Fibroblast of skin of scalp (primary cell): Measurements from ENCODE around the gene TRIM2.
A peak's percentile ranks its signal among the peaks of the same experiment; 100 is the strongest.

ENCODE experiments used
- DNase-seq: peaks from one replicate; pipeline ENCODE4 v3.0.0-alpha.2; 2013

Gene TRIM2

GRCh38 chr4:153276971-153277370 lies 72.7 kb downstream of the TRIM2 start:
- DNase-seq, result no peak

GRCh38 chr4:153281476-153281875 lies 77.2 kb downstream of the TRIM2 start:
- DNase-seq, result no peak

DNA sequence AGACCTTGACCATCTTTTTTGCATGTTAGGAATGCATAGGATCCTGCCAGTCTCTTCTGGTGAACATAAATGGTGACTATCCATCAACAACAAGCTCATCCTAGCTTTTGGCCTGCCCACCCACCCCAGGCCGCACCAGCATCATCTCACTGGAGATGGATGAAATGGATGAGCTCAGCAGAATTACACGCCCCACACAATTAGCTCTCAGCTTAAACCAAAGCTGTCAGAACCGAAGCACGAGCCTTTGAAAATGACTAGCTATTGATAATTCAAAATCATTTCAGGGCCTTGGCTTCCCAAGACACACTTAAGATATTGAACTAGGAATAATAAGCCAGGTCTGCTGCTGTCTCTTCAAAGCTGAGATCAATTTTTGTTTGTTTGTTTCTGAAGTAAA lies 77.8 kb downstream of the TRIM2 start:
- no peak for DNase-seq

DNA sequence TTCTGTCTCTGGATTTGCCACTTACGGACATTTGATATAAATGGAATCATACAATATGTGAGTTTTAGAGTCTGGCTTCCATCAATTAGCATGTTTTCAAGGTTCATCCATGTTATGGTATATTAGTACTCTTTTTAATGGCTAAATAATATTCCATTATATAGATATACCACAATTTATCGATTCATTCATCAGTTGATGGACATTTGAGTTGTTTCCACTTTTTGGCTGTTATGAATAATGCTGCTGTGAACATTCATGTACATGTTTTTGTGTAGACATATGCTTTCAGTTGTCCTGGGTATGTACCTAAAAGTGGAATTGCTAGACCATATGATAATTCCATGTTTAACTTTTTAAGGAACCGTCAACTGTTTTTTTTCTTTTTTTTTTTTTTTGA lies 79.0 kb downstream of the TRIM2 start:
- no peak for DNase-seq

DNA sequence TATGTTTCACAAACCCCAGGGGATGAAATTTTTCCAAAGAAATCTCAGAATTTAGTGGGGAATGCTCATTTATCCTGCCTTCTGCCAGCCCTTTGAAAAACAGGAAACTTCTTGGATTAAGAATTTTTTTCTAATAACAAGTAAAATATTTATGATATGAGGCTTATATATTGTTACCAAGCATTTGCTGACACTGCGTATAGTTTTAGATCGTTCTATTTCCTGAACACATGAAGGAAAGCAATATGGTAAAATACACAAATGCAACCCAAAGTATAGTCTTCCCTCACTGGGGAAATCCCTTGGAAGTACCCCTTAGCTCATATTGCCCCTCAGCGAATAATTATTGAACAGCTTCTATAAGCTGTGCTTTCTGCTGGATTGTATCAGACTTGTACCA lies 85.9 kb downstream of the TRIM2 start:
- DNase-seq, result peak; percentile 11

GRCh38 chr4:153291562-153291961 lies 87.3 kb downstream of the TRIM2 start:
- DNase-seq, result no peak

- DNase-seq, result no peak
These were observed 88.9 kb downstream of the TRIM2 start for GRCh38 chr4:153292897-153293741.

- DNase-seq, result no peak
These were observed 89.5 kb downstream of the TRIM2 start for GRCh38 chr4:153293742-153294057.

DNA sequence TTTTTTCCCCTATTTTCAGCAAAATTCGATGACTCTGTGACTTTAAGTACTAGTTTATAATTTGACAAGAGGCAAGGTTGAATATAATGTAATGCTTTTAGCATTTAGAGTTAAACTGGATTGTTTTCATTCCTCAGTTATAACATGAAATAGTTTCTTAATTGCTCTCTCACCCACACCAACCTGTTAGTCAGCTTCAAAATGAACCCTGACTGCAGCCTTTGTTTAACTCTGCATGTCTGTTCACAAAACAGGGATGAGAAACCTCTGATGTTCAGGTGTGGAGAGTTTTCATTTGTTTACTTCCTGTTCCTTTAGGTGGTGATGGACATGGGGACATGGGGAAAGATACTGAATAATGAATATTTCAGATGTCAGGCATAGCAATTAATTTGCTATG lies 90.4 kb downstream of the TRIM2 start:
- DNase-seq, result peak; percentile 2

DNA sequence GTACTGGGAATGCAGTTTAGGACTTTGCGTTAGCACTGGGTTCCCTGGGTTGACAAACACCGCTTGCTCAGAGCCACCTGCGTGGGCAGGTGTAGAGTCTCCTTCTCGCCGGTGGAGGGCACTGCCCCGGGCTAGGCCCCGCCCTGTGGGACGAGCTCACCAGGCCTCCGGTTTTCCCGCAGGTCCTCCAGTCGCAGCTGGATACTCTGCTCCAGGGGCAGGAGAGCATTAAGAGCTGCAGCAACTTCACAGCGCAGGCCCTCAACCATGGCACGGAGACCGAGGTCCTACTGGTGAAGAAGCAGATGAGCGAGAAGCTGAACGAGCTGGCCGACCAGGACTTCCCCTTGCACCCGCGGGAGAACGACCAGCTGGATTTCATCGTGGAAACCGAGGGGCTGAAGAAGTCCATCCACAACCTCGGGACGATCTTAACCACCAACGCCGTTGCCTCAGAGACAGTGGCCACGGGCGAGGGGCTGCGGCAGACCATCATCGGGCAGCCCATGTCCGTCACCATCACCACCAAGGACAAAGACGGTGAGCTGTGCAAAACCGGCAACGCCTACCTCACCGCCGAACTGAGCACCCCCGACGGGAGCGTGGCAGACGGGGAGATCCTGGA lies 91.0 kb downstream of the TRIM2 start:
- no peak for DNase-seq

GRCh38 chr4:153296040-153296823 lies 92.0 kb downstream of the TRIM2 start:
- DNase-seq, result peak; percentile 71

- DNase-seq, result no peak
These were observed 92.9 kb downstream of the TRIM2 start for GRCh38 chr4:153297116-153297515.

DNA sequence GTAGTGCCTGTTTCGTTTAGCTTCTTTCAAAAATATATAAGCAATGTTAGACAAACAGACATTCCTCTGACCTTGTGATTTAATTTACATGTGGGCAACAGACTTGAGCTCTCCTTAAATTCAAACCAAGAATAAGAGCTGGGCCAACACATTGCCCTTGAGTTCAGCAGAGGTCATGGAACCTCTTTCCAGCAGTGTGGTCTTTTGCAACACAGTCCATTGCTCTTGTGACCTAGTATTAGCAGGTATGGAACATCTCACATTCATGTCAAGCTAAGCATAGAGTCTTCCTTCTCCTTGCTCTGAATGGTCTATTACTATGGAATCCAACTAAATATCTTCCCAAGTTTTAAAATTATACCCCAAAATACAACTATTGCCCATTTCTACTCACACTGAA lies 106.5 kb downstream of the TRIM2 start:
- DNase-seq, result no peak

DNA sequence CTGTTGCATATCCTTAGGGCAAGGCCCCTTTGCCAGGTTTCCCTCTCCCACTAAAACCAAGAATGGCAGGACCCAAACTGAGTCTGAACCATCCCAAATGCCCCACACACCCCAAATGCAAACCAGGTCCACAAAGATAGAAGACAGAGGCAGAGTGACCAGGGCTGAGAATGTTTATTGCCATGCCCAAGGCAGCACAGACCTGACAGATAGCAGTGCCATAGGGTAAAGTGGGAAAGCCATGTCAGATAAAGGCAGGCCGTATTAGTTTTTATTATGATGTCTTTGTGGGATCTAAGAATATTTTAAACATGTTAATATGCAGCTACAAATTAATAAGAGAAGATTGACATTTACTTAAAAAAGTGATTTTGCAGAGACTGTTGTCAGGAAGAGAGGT lies 110.7 kb downstream of the TRIM2 start:
- DNase-seq, result no peak

GRCh38 chr4:153318696-153319320 lies 114.6 kb downstream of the TRIM2 start:
- peak; percentile 63 for DNase-seq

DNA sequence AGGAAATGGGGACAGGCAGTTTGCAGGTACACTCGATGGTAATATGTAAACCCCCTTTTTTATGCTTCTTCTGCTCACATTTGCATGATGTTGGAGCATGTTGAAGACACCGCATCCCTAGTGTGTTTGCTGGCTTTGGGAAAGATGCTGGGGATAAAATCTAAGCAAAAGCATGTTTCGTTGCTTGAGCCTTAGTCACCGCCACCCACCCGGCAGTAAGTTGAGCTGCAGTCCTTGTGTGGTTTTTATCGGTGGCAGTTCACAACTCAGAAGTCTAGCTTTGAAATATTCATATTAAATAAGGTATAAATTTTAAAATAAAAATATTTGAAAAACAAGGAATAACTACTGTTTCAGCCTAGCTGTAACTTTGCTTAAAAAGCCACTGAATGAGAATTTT lies 118.5 kb downstream of the TRIM2 start:
- DNase-seq, result peak; percentile 59

- no peak for DNase-seq
These were observed 119.8 kb downstream of the TRIM2 start for GRCh38 chr4:153324046-153324445.

GRCh38 chr4:153325558-153325957 lies 121.3 kb downstream of the TRIM2 start:
- DNase-seq, result no peak

DNA sequence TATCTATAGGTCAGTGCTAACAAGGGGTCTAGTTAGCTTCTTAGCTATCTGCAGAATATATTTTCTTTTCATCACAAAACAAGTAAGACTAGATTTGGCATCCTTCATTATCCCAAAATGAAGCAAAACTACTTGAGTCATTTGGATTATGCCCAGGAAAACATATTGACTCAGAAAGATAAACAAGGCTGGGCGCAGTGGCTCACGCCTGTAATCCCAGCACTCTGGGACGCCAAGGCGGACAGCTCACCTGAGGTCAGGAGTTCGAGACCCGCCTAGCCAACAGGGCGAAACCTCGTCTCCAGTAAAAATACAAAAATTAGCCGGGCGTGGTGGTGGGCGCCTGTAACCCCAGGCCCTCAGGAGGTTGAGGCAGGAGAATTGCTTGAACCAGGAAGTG lies 122.3 kb downstream of the TRIM2 start:
- DNase-seq, result no peak

DNA sequence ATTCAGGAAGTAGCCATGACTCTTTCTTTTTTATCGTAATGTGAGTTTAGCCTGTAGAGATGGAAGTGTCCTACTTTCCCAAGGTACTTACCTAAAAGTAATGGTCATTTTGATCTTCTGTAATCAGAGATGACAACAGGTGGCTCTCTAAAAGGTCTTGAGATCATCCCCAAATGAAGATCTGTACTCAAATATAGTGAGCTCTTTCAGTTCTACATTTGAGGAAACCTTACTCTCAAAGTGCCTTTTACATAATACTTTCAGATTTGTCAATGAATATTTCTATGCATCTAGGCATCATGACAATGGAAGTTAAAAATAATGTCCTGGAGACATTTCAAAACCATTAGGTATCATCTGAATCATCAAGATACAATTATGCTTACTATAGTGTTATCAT lies 123.0 kb downstream of the TRIM2 start:
- DNase-seq, result no peak

GRCh38 chr4:153332936-153333335 lies 128.7 kb downstream of the TRIM2 start:
- peak; percentile 72 for DNase-seq

DNA sequence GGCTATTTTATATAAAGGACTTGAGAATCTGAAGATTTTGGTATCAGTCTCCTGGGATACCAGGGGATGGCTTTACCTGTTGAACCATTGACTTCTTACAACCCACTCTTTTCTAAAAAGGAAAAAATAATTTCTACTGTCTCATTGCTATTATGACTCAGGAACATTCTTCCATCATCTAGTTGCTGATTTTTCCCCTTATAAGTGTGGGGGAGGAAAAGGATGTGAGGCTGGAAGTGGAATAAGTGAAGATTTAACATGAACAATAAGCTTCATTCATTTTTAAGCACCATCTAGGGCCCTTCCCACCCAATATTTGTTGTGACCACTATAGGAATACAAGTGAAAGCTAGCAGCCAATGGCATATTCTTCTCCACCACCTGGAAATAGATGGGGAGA lies 129.6 kb downstream of the TRIM2 start:
- no peak for DNase-seq

GRCh38 chr4:153335665-153336064 lies 131.4 kb downstream of the TRIM2 start:
- no peak for DNase-seq
